Tibial nerve (tissue), 3 donors: ENCODE results near the gene MIF4GD.

Experiments
- CTCF ChIP-seq, 5 experiments: fragments of 200-600 bp in 3 of 5; fragments of 450-650 bp in 2 of 5; sonication (generic) in 3 of 5; IDR thresholded peaks; one replicate each; pipeline ENCODE4 v1.5.1; 2016 to 2019; ENCODE audit warnings: antibody characterized with exemption in 5 of 5, mild to moderate bottlenecking in 3 of 5, moderate library complexity in 2 of 5
- POLR2A ChIP-seq, 2 donors: fragments of 450-650 bp; IDR thresholded peaks; one replicate each; pipeline ENCODE4 v1.6.1; 2017; ENCODE audit warnings: antibody characterized with exemption in 2 of 2, mild to moderate bottlenecking in 2 of 2, moderate library complexity in 2 of 2

GRCh38 chr17:75315541-75316243, 44.7 kb upstream of the MIF4GD start:
- TF ChIP-seq POLR2A (IDR thresholded peaks at IDR 0.05) (no peak), CTCF (IDR thresholded peaks at IDR 0.05) (no peak)
